Measurements from ENCODE around the gene FSIP1.

Gene FSIP1

DNA sequence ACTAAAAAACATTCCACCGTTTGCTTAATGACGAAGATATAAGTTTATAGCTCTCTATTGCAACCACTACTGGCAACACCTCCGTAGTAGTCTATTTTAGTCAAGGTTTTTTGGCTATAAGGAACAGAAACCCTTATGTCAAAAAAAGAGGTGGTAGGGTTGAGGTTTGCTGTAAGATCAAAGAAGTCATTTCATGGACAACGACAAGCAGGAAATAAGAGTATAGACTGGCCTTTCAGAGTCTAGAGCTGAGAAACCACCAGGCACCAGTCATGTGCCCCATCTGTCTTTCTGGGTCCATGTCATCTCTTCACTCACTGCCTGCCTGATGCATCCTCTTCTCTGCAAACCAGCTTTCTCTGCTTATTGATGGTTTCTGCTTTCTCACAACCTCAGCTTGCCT is 159.1 kb downstream of the FSIP1 start:
- no peak for DNase-seq (ENCODE audit: low read depth in 2 of 3, low spot score in 2 of 3)

GRCh38 chr15:39622660-39623516 is 159.8 kb downstream of the FSIP1 start:
- DNase-seq (ENCODE audit: low read depth in 2 of 3, low spot score in 2 of 3): no peak

DNA sequence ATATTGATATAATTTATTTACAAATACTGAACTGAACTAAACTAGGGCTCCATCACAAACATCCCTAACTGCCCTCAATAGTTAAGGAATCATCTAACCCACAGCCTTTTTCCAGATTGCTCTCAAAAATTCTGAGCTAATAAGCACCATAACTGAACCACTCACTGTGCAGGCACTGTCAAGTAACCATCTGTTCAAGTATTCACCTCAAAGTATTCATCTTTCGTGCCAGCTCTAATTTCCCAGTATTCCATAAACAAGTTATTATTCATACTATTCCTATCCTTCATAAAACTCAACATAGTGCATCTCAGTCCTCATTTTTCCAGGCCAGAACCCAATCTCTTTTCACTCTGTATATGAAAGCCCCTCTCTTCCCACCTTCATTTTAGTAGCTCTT is 160.7 kb downstream of the FSIP1 start:
- DNase-seq (ENCODE audit: low read depth in 2 of 3, low spot score in 2 of 3): no peak

GRCh38 chr15:39621210-39621609 is 161.4 kb downstream of the FSIP1 start:
- DNase-seq (ENCODE audit: low read depth in 2 of 3, low spot score in 2 of 3): no peak

GRCh38 chr15:39618063-39618823 is 164.4 kb downstream of the FSIP1 start:
- no peak for DNase-seq (ENCODE audit: low read depth in 2 of 3, low spot score in 2 of 3)

- DNase-seq (ENCODE audit: low read depth in 2 of 3, low spot score in 2 of 3): no peak
These were observed 165.7 kb downstream of the FSIP1 start for GRCh38 chr15:39616731-39617455.

GRCh38 chr15:39613861-39614260 is 168.8 kb downstream of the FSIP1 start:
- no peak for DNase-seq (ENCODE audit: low read depth in 2 of 3, low spot score in 2 of 3)

- no peak for DNase-seq (ENCODE audit: low read depth in 2 of 3, low spot score in 2 of 3)
These were observed 169.4 kb downstream of the FSIP1 start for GRCh38 chr15:39613271-39613670.

GRCh38 chr15:39610665-39611064 is 172.0 kb downstream of the FSIP1 start:
- no peak for DNase-seq (ENCODE audit: low read depth in 2 of 3, low spot score in 2 of 3)

- no peak for DNase-seq (ENCODE audit: low read depth in 2 of 3, low spot score in 2 of 3)
These were observed 173.3 kb downstream of the FSIP1 start for GRCh38 chr15:39609166-39609916.

DNA sequence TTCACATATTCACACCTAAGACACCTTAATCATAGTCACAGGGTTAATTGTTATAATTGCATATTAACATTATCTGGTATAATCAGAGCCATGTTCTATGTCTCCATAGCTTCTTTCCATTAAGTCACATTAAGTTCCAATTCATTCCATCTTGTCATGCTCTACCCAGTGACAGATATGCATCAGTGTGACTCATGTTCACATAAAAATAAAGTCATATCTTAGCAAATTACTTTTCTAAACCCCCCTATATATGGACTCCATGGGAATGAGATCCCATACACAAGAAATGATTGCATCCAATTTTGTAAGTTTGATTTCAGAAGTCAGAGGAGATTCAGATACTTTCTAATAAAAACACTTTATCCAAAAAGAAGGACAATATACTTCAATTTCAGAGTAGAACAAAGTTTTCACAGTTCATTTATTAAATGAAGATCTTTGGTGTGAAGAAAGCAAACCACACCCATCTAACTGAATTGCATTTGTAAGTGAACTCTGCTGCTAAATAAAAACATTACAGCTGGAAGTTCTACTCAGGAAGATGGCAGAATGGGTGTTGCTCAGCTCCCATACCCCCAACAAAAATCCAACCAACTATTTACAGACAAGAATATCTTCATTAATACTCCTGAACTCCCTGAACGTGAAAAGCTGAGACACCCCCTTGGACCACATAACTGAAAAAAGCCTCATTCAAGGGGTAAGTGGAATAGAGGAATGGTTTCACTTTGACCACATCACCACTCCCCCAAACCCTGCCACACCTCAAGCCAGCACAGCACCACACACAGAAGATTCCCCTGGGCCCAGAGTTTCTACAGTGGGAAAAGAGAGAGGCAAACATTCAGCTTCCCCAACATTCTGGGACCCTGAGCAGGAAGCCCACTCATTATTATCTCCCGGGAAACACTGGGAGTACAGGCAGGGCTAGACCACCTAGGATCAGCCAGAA is 174.2 kb downstream of the FSIP1 start:
- no peak for DNase-seq (ENCODE audit: low read depth in 2 of 3, low spot score in 2 of 3)

DNA sequence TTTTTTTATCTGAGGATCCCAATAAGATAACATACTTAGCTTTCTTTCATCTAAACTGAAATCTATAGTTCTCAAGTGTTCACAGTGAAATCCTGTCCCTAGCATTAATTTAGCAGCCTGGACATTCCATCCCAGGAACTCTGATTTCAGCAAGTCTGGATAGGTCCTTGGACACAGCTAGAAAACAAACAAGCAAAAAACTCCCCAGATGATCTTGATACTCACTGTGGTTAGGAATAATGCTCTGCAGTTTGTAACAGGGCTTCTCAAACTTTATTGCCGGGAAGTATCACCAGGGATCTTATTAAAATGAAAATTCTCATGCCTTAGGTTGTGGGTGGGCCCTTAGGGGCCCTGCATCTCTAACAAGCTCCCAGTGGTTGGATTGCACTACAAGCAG is 177.5 kb downstream of the FSIP1 start:
- DNase-seq (ENCODE audit: low read depth in 2 of 3, low spot score in 2 of 3): no peak

GRCh38 chr15:39602143-39602542 is 180.5 kb downstream of the FSIP1 start:
- no peak for DNase-seq (ENCODE audit: low read depth in 2 of 3, low spot score in 2 of 3)

DNA sequence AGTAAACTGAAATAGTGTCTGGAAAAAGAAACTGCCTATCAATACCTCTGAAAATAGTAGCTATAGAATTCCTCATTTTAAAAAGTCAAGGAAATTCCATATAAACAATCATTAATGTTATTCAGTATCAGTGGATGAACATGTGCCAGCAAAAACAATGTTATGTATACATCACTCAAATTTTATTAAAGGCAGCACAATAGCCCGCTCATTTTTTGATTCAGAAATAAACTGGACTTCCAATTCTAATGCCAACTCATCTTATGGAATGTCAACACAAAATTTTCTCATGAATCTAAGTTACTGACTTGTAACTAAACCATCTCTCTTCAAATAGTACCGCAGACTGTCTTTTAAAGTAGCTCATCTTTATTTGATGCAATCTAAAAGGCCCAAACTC is 182.8 kb downstream of the FSIP1 start:
- DNase-seq (ENCODE audit: low read depth in 2 of 3, low spot score in 2 of 3): no peak

GRCh38 chr15:39598958-39599845 is 183.4 kb downstream of the FSIP1 start:
- DNase-seq (ENCODE audit: low read depth in 2 of 3, low spot score in 2 of 3): no peak

DNA sequence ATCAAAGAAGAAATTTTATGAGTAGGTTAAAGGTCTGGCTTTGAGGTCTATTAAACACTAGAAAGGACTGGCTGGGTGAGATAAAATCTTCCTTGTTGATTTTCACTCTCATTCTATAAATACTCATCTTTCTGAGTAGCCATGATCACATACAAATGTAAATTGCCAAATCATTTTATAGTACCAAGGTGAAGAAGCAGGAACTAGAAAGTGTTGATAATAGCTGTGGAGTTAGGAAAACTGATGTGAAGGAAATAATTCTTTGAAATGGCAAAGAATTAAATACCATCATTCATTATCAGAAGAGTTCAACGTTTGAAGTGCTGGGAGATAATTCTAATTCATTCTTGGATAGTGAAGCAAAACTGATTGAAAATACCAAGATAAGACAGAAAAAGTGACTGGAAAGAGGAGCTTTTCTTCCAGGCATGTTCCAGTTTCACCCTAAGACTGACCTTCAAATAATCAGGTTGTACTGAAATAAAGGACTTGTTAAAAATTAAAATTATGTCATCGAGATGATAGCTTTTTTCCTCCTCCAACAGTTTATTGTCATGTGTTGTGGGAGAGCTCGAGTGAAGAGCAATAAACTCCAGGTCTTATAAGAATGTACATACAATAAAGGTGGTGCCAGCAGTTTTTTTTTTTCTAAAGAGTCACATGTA is 184.3 kb downstream of the FSIP1 start:
- DNase-seq (ENCODE audit: low read depth in 2 of 3, low spot score in 2 of 3): no peak

DNA sequence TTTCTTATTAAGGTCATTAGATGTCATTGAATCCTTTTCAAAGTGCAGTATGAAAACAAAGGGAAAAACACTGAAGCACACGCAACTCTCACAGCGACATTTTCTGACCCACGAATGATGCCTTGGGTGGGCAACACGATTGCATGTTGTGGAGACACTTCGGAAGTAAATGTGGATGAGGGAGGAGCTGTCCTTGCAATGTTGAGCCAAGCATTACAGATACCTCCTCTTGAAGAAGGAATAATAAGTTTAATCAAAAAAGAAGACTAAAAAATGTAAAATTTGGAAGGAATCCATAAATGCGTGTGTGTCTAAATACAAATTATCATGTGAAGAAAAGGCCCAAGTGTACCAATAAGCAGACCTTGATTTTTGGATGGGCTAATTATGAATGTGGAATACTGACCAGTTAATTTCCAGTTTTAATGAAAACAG is 184.9 kb downstream of the FSIP1 start:
- no peak for DNase-seq (ENCODE audit: low read depth in 2 of 3, low spot score in 2 of 3)

GRCh38 chr15:39597336-39597735 is 185.3 kb downstream of the FSIP1 start:
- DNase-seq (ENCODE audit: low read depth in 2 of 3, low spot score in 2 of 3): no peak
